HG03103 (cell line): Measurements from ENCODE around the gene LRRK1.

Experiments used
- ATAC-seq: cut with Tn5 transposase; IDR thresholded peaks from one replicate; pipeline ENCODE4 v1.9.1; 2021; ENCODE audit warnings: low read depth; ENCODE audit not compliant: unreplicated experiment

LRRK1 gene

DNA sequence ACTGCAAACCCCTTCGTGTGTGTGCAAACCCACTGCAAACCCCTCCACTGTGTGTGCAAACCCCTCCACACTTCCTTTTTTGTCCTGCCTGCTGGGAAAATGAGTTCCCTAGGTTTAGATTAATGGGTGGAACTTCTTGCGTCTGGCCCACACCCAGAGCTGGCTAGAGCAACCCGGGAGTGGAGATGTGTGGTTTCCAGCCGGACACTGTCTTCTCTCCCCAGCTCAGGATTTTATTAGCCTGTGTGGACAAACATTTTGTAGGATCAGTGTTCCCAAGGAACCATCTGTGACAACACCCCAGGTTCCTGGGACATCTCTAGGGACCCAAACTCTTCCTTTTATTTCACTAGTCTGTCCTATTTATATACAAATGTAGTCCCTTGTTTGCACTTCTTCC lies 9.6 kb upstream of the LRRK1 start:
- no peak for ATAC-seq

DNA sequence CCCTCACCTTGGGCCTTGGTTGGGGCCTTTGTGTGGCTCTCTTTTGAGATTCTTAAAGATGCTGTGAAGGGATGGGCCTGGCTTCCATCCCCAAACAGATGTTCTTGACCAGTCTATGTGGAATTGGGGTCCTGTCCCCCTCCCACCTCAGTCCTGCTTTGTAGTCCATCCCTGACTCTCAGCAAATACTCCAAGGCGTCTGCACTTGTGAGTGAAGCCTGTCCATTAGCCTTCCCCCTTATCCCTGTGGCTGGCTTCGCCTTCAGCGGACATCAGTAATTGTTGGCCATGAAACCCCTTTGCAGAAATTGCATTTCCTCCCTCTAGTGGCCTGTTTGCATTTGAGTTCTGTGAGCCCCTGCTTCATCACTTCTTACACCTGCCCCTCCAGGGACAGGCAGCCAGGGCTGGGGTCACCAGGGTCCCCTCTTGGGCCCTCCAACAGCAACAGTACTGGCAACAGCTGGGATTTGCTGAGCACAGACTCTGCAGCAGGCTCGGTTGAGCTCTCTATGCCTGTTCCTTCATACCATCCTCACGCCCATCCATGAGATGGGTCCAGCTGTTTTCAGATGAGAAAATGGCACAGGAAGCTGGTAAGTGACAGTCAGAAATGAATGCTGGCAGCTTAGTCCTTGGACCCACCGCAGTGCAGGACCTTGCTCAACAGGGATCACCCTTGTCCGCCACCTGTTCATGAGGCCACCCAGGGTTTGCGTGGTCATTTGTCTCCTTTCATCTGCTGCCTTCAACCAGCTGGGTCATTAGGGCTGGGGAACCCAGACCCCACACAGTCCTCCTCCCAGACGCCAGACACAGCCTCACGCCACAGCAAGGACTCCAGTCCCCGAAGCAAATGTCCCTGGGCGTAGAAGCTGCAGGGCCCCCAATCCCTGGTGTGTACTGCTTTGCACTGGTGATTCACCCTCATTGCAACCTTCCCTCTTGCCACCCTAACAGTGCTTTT lies 8.9 kb upstream of the LRRK1 start:
- no peak for ATAC-seq

GRCh38 chr15:100911086-100911485 lies 8.1 kb upstream of the LRRK1 start:
- no peak for ATAC-seq

- ATAC-seq: no peak
Measured at GRCh38 chr15:100913961-100914360, 5.2 kb upstream of the LRRK1 start.

- ATAC-seq: no peak
Measured at GRCh38 chr15:100914876-100915275, 4.3 kb upstream of the LRRK1 start.

DNA sequence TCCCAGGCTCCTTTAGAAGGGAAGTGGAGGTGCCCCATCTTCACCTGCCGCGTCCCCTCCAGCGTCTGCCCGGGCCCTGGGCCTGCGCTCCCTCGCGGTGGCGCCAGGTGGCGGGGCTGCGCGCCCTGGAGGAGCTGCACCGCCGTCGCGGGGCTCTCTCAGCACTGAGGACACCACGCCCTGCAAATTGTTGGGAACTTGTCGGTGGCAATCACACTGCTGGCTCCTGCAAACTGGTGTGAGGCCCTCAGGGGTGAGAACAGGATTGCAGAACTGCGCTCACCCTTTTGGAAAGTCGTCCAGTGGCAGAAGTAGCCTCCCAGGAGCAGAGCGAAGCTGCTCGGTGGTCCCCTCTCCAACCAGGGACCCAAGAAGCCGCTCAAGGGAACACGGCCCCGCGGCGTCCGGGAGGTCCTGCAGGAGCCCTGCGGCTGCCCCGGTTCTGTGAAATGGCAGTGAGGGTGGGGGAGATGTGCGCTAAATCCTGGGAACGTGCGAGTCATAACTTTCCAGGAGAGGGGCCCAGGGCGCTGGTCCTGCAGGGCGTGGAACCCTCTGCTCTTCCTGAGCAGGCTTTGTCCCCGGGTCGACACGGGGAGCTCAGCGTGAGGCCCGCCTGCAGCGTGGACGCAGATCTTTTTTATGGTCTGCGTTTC lies 995 bp upstream of the LRRK1 start:
- peak; percentile 61 for ATAC-seq

DNA sequence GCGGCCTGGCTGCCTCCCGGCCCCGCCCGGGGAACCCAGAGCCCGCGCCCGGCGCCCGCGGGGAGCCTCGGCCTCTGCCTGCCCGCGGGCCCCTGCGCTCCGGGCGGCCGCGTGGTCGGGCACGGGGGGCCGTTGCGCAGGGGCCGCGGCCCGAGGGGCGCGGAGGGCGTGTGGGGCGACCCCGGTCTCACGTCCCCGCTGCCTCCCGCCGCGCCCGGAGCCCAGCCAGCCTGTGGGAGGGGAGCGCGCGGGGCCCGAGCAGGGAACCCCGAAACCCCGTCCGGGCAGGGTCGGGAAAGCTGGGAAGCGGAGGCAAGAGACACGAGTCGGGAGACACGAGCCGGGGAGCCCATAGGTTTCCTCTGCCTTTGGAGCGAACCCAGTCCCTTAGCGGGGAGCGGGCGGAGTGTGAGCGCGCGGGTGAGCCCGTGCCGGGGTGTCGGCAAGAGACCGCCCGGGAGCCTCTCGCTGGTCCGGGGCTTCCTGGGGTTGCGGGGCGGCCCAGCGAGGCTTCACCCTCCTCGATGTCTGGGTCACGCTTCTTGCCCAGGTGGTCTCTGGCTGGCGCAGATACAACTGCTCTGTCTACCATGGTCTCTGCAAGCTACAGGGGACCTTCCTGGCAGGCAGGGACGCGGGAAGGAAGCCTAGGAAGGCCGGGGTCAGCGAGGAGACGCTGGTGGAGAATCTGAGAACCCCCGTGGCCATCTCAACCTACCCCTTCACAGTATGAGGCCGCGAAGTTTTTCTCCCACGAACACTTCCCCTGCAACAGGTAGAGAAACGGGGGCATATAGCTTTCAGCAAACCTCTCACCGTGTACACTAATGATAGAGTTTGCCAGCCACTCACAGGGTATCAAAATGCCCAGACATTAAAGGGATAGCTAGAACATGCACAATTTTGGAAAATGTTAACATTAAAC lies 586 bp downstream of the LRRK1 start:
- ATAC-seq: no peak

DNA sequence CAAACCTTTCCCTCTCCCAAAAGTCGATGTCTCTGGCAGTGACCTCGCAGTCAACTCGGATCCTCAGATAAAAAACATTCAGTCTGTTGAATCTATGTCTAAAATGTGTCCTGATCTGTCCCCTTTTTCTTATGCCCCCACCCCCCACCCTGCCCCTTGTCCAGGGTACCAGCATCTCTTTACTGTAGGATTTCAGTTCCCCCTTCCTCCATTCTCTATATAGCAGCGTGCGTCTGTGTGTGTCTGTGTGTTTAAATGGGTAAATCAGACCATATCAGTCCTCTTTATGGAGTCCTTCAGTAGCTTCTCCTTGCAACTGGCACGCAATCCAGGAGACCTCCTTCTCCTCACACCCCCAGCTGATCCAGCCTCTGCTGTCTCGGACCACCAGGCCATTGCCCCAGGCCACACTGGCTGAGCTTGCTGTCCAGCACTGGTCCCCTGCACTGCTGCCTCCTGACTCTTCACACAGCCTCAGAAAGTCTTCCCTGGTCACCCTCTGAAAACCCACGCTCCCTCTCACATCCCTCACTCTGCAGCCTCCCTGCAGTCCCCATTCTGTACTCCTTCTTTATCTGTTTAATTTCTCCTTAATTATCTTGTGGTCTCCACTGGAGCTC lies 1.5 kb downstream of the LRRK1 start:
- no peak for ATAC-seq

DNA sequence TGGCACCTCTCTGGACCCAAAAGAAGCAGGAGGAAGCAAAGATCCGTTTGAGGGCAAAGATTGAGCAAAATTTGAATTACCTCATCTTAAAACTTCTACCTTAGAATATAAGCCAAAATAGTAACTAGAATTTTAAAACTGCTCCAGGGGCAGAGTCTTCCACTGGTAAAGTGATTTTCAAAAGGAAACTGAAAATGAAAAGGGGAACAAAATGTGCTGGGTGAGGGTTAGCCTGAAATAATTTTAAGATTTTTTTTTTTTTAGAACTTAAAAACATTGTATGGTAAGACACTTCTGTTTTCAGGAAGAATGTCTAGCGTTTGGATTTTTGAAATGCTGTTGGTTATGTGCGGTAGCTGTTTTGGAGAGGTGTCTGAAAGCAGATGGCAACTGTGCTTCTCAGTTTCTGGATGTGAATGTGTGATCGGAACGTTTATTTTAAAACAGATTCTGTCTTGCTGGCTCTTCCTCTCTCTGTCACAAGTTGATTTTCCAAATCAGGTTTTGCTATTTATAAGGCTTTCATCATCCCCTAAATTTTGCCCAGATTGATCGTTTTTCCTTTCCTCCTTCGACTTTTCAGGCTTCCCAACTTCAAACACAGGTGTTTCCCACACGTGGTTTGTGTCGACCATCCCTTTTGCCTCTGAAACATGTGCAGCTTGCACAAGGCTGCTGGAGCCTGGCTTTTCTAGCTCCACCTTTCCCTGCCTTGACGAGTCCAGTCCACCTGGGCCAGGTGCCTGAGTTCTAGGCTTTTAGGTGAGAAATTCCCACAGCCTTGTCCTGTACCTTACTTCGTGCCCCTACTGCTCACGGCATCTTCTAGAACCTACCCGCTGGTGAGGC lies 3.3 kb downstream of the LRRK1 start:
- no peak for ATAC-seq

DNA sequence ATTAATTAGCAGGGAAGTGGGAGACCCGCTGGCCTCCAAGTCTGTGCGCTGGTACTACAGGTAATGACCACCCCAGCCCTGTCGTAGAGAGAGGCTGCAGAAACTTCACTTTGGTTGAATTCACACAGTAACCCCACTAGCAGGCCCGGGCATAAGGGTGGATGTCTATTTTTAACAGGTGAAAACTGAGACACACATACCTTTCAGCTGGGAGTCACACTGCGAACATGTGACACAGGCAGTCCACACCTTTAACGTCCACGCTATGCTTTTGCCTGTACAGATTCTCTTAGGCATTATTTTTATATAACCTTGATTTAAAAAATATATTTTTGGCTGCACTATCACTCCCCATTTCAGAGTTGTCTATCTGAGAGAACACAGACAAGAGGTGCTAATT lies 3.9 kb downstream of the LRRK1 start:
- no peak for ATAC-seq

GRCh38 chr15:100923902-100924301 lies 4.7 kb downstream of the LRRK1 start:
- no peak for ATAC-seq

- no peak for ATAC-seq
Measured at GRCh38 chr15:100924436-100924835, 5.3 kb downstream of the LRRK1 start.

DNA sequence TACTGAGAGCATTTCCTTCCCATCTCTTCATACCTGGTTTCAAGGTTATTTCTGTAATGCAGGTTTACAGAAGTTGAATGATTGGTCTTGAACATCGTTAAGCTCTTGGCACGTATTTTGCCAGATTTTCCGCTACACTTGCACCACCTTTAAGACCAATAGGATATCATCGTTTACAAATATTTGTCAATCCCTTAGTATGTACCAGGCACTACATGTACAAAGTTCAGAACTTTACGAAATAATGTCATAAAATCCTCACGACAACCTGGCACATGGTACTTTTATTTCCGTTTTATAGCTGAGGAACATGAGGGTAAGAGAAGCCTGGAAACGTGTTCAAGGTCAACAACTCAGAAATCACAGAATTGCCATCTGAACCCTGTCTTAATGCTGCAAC lies 6.3 kb downstream of the LRRK1 start:
- ATAC-seq: no peak

DNA sequence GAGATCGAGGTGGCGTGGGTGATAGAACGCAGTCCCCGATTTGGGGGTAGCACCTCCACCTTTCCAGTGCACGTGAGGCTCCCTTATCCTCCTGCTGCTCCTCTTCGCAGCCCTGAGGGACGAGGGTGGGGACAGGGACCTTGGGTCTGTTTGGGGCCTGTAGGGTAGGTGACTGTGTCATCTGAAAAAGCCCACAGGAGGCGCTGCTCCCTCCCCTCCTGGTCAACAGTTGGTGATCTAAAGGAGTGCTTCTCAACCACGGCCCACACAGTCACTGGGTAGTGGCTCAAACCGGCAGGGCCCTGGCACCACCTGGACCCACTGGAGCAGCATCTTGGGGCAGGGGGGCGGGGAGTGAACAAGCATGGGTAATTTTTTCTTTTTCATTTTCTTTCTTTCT lies 7.1 kb downstream of the LRRK1 start:
- no peak for ATAC-seq

GRCh38 chr15:100926971-100927756 lies 8.0 kb downstream of the LRRK1 start:
- no peak for ATAC-seq

DNA sequence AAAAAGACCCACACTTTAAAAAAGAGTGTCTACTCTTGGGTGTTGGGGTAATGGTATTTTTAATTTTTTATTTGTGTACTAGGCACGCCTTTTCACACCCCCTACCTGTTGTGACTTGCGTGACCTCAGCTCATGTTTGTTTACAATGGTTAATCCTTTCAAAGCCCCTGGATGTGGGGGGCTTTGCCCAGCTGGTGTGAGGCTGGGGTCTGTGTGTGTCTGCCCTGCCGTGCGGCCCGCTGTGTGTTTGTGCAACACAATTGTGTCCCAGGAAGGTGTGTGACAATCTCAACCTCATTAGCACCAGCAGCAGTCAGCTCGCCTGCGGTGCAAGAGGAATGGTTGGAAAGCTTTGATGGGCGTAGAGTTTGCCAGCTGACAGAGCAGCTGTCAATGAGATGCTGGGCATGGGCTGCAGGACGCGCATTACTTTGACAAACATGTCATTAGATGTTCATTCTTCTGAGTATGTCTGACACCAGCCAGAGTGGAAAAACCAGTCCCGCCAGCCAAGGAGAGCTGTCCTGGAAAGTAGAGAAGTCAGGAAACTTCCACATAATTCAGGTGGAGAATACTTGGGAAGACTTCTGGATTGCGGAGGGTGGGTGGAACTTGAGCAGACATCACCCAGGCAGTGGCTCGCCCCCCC lies 9.6 kb downstream of the LRRK1 start:
- no peak for ATAC-seq

- ATAC-seq: peak; percentile 37
Measured at GRCh38 chr15:100929641-100930042, 10.5 kb downstream of the LRRK1 start.

DNA sequence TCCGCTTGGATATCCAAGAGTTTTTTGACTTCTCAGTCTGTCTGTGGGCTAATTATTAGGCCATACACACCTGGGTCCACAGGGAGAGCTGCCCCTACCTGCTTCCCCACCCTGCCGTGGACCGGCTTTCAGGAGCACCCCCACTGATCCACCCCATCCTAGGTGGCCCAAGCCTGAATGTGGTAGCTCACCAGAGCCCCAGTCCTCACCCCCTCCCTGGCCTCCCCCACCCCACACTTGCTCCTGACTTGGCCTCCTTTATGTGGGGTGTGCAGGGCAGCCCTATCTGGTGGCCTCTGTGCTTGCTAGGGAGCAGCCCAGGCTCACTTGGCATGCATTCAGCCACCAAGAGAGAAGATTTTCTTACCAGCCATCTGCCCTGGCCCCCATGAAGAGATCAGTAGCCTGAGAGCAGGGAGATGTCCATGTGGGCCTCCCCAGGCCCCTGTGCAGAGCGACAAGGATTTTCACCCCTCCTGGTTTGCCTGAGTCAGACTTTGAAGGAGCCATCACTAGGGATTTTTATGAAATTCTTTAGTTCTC lies 11.2 kb downstream of the LRRK1 start:
- no peak for ATAC-seq
